HepG2 (cell line): Measurements from ENCODE around the gene YIF1A. TPM values are rescaled to one million over a fixed set of nuclear protein-coding genes. Genes with fewer than 3 reads are reported as not detected.

ENCODE experiments used
- ATAC-seq: fragments of 200-7000 bp; cut with Tn5 transposase; 3 replicates; pipeline ENCODE4 v1.9.1; 2020; ENCODE audit warnings: mild to moderate bottlenecking, moderate library complexity
- BruUV-seq: library from RNA; stranded (reverse); fragments of 400-500 nt; replicated peaks from 2 replicates; lab custom pipeline; 2021; lab: Mats Ljungman, UMichigan
- CTCF ChIA-PET: fragments of 300-600 bp; formaldehyde crosslinking; extraction: SDS; loops from one replicate; lab custom pipeline; 2021; ENCODE audit warnings: low total read pairs, inconsistent platforms, low intra/inter-chr PET ratio; lab: Yijun Ruan, JAX
- POLR2A ChIA-PET: fragments of 350-600 bp; sonication (Branson Sonifier 250); formaldehyde crosslinking; loops from one replicate; lab custom pipeline; 2020; ENCODE audit warnings: antibody characterized with exemption, inconsistent platforms; lab: Yijun Ruan, JAX
- DNase-seq: peaks from one replicate; pipeline ENCODE4 v3.0.0-alpha.2; 2015; ENCODE audit warnings: low spot score
- FAIRE-seq: peaks from 3 replicates; lab custom pipeline; 2011; peaks lifted over from hg19 to GRCh38; lab: Jason Lieb, UNC
- H2AFZ ChIP-seq: one replicate; pipeline ENCODE4 v1.6.1; 2011; ENCODE audit warnings: low read length, inconsistent platforms
- H3K27ac ChIP-seq: fragments of 300-600 bp; 3 replicates; pipeline ENCODE4 v1.8.0; 2011; ENCODE audit warnings: mixed run types, mild to moderate bottlenecking, mixed read lengths, low read length, inconsistent platforms; ENCODE audit not compliant: insufficient read depth; ENCODE audit errors: extremely low read length
- H3K27me3 ChIP-seq, 2 experiments: fragments of 200-600 bp in 1 of 2; 2 replicates in 1 of 2; 3 replicates in 1 of 2; pipeline versions ENCODE4 v1.6.0 to v1.8.0; 2011; ENCODE audit warnings: low read length in 2 of 2, mild to moderate bottlenecking in 2 of 2, moderate library complexity in 2 of 2, inconsistent platforms in 1 of 2; ENCODE audit not compliant: insufficient read depth in 2 of 2, control insufficient read depth in 1 of 2
- H3K36me3 ChIP-seq, 2 experiments: fragments of 200-600 bp in 1 of 2; replicated peaks in 1 of 2; 2 replicates in 1 of 2; 3 replicates in 1 of 2; pipeline versions ENCODE4 v1.5.1 to v1.8.0; 2011; ENCODE audit warnings: low read length in 2 of 2, inconsistent platforms in 1 of 2; ENCODE audit not compliant: insufficient read depth in 2 of 2, control insufficient read depth in 1 of 2
- H3K4me1 ChIP-seq: 2 replicates; pipeline ENCODE4 v1.5.1; 2012; ENCODE audit warnings: low read length, inconsistent platforms; ENCODE audit not compliant: insufficient read depth
- H3K4me2 ChIP-seq: 2 replicates; pipeline ENCODE4 v1.6.0; 2011; ENCODE audit warnings: low read depth, low read length, inconsistent platforms
- H3K4me3 ChIP-seq, 3 experiments: fragments of 200-600 bp in 1 of 3; sonication (generic), shearing (Covaris generic) in 1 of 3; replicated peaks in 1 of 3; 2 replicates each; pipeline ENCODE4 v1.5.1; 2011 to 2016; ENCODE audit warnings: low read length in 3 of 3, inconsistent platforms in 2 of 3, low read depth in 2 of 3, mild to moderate bottlenecking in 2 of 3, control low read depth in 1 of 3, mixed read lengths in 1 of 3; ENCODE audit not compliant: insufficient read depth in 1 of 3
- H3K79me2 ChIP-seq: one replicate; pipeline ENCODE4 v1.6.1; 2011; ENCODE audit warnings: low read length, inconsistent platforms; ENCODE audit not compliant: insufficient read depth
- H3K9ac ChIP-seq: 2 replicates; pipeline ENCODE4 v1.6.0; 2011; ENCODE audit warnings: mild to moderate bottlenecking, low read depth, low read length, inconsistent platforms; ENCODE audit not compliant: insufficient read depth
- H3K9me3 ChIP-seq: 2 replicates; pipeline ENCODE4 v1.5.1; 2012; ENCODE audit warnings: mild to moderate bottlenecking, low read length
- H4K20me1 ChIP-seq: 2 replicates; pipeline ENCODE4 v1.6.0; 2011; ENCODE audit warnings: inconsistent platforms, mild to moderate bottlenecking, low read length, moderate library complexity; ENCODE audit not compliant: insufficient read depth
- KAT2B ChIP-seq: fragments of 150-350 bp; IDR thresholded peaks from 2 replicates; pipeline ENCODE4 v1.6.1; 2014; ENCODE audit warnings: low read depth, low read length, borderline replicate concordance
- MXD4 ChIP-seq: IDR thresholded peaks from 2 replicates; pipeline ENCODE4 v1.6.1; 2016; ENCODE audit warnings: mild to moderate bottlenecking, missing biosample characterization, missing genetic modification reagents
- PTBP1 ChIP-seq: fragments of 200-400 bp; formaldehyde crosslinking; IDR thresholded peaks from 2 replicates; pipeline ENCODE4 v1.6.1; 2018; ENCODE audit warnings: low read length, low read depth; ENCODE audit not compliant: poor library complexity, severe bottlenecking
- RFX1 ChIP-seq: fragments of 450-650 bp; IDR thresholded peaks from 2 replicates; pipeline ENCODE4 v1.6.1; 2017
- SRSF1 ChIP-seq: fragments of 200-400 bp; formaldehyde crosslinking; optimal IDR thresholded peaks from 2 replicates; pipeline ENCODE3; 2017; ENCODE audit warnings: mild to moderate bottlenecking, low read depth, low read length, moderate library complexity
- TBL1XR1 ChIP-seq: fragments of 150-350 bp; IDR thresholded peaks from 2 replicates; pipeline ENCODE4 v1.6.1; 2014; ENCODE audit warnings: borderline replicate concordance, low read length; ENCODE audit not compliant: partially characterized antibody
- TGIF2 ChIP-seq: IDR thresholded peaks from 2 replicates; pipeline ENCODE4 v1.6.1; 2016; ENCODE audit warnings: control low read depth, missing compliant biosample characterization
- THYN1 ChIP-seq: sonication (generic); formaldehyde crosslinking; IDR thresholded peaks from 2 replicates; pipeline ENCODE4 v1.8.1; 2023; ENCODE audit warnings: low read depth, mild to moderate bottlenecking, moderate library complexity, missing genetic modification reagents, borderline replicate concordance
- YEATS2 ChIP-seq: sonication (generic); formaldehyde crosslinking; IDR thresholded peaks from 2 replicates; pipeline ENCODE4 v1.4.0; 2020; ENCODE audit warnings: missing genetic modification reagents, borderline replicate concordance
- ZFP37 ChIP-seq: sonication (generic); formaldehyde crosslinking; IDR thresholded peaks from 2 replicates; pipeline ENCODE4 v1.4.0; 2020; ENCODE audit warnings: missing genetic modification reagents, borderline replicate concordance
- ZNF251 ChIP-seq: sonication (generic); formaldehyde crosslinking; IDR thresholded peaks from 2 replicates; pipeline ENCODE4 v1.9.0; 2021; ENCODE audit warnings: mild to moderate bottlenecking, missing genetic modification reagents
- ZNF674 ChIP-seq: sonication (generic); formaldehyde crosslinking; IDR thresholded peaks from 2 replicates; pipeline ENCODE4 v1.5.0; 2020; ENCODE audit warnings: low read depth, mild to moderate bottlenecking, missing genetic modification reagents
- WGBS: methylation state at CpG from one replicate; pipeline ENCODE4 v1.1.6; 2017; ENCODE audit warnings: low lambda C conversion rate; 5-methylcytosine and 5-hydroxymethylcytosine counted together
- in situ Hi-C: cut with HindIII; loops from 2 replicates; pipeline ENCODE4 v1.10.0; 2017; ENCODE audit warnings: low pct_unique_long_range_greater_than_20kb; ENCODE audit not compliant: extremely low pct_ligation_motif_present
- intact Hi-C: fragments of 100-400 bp; cut with micrococcal nuclease; formaldehyde crosslinking; loops from one replicate; pipeline ENCODE4 v1.10.0; 2022; ENCODE audit not compliant: unreplicated experiment
- polyA plus RNA-seq, 8 experiments: library from polyadenylated mRNA; depleted of rRNA in 3 of 8; stranded (reverse) in 7 of 8; unstranded in 1 of 8; fragments of >200 nt; fragmentation: Illumina TruSeq in 4 of 8; extraction: Trizol in 4 of 8; gene quantifications; 2 replicates each; pipeline versions ENCODE4 v1.2.1 to v1.2.3, GENCODE V29; 2011 to 2016; ENCODE audit warnings: low read depth in 4 of 8, missing spikeins in 1 of 8, mixed read lengths in 1 of 8; ENCODE audit not compliant: insufficient read depth in 1 of 8
- total RNA-seq, 5 experiments: library from RNA; depleted of rRNA; stranded (reverse); fragments of >200 nt; fragmentation: Illumina TruSeq; extraction: Trizol; gene quantifications; 2 replicates each; pipeline ENCODE4 v1.2.3, GENCODE V29; 2016; ENCODE audit warnings: low read depth in 1 of 5
- TF ChIP-seq, protein P1 (sequence below): sonication (generic); formaldehyde crosslinking; IDR thresholded peaks from 2 replicates; pipeline ENCODE4 v1.5.1; 2020; ENCODE audit warnings: missing genetic modification reagents, mild to moderate bottlenecking, borderline replicate concordance
- TF ChIP-seq, protein P2 (sequence below): IDR thresholded peaks from 2 replicates; pipeline ENCODE4 v1.6.1; 2012; ENCODE audit warnings: low read depth, low read length, improper control_type of control experiment
- TF ChIP-seq, protein P3 (sequence below): sonication (generic); formaldehyde crosslinking; IDR thresholded peaks from 2 replicates; pipeline ENCODE4 v1.5.1; 2020; ENCODE audit warnings: mild to moderate bottlenecking, missing genetic modification reagents
- TF ChIP-seq, protein P4 (sequence below): sonication (generic); formaldehyde crosslinking; IDR thresholded peaks from 2 replicates; pipeline ENCODE4 v1.4.0; 2020; ENCODE audit warnings: missing genetic modification reagents

The YIF1A gene
- total and polyA plus RNA-seq, 2 of the 13 experiments (the other 11 are each of a cell fraction or from before 2014, with no cell fraction given): 133 to 145 TPM

DNA sequence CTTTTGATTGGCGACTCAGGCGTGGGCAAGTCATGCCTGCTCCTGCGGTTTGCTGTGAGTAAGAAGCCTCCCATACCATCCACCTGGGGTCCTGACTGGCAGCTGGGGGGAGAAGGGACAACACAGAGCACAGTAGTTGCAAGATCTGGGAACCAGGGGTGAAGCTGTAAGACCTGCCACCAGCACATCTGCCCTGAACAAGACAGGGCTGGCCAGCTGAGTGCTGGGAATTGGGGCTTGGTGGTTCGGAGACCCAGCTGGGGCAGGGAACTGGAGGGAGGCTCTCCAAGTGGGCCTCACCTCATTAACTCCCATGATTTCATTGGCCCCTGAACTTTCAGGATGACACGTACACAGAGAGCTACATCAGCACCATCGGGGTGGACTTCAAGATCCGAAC is 17.1 kb downstream of the YIF1A start:
- no peak overlapping the region for H3K4me3 ChIP-seq
- in situ Hi-C loops: no loop called here
- H3K9me3 ChIP-seq: no peaks in the 10 kb centered on the region
- no peak for FAIRE-seq
- H3K9ac ChIP-seq: no peak overlapping the region
- CTCF ChIA-PET: no interaction called here
- no peak overlapping the region for H3K27ac ChIP-seq
- POLR2A ChIA-PET: interaction anchor here (1.7 kb wide), 1 partner anchor 17 kb away, joined by 3 read pairs; the partner anchor contains the start of gene YIF1A
- H3K4me1 ChIP-seq: peaks cover 13% of the 10 kb centered on the region
- no TSS peak for BruUV-seq
- peaks cover 8% of the 10 kb centered on the region for H4K20me1 ChIP-seq
- H3K79me2 ChIP-seq: peaks cover 24% of the 10 kb centered on the region
- H3K4me2 ChIP-seq: no peak overlapping the region
- intact Hi-C loops: no loop called here
- WGBS: 92% methylated on average over 6 of the region's 7 CpGs
- peaks cover 25 to 38% of the 10 kb centered on the region in 2 experiments for H3K36me3 ChIP-seq
- TF ChIP-seq PTBP1 (no peak), ZFP37 (CRISPR knock-in tag) (no peak), THYN1 (CRISPR knock-in tag) (no peak), ZNF674 (CRISPR knock-in tag) (no peak), TBL1XR1 (no peak), MXD4 (CRISPR knock-in tag) (no peak), SRSF1 (no peak), TGIF2 (CRISPR knock-in tag) (no peak), YEATS2 (CRISPR knock-in tag) (no peak), RFX1 (no peak), ZNF251 (CRISPR knock-in tag) (no peak), KAT2B (no peak)
- TF ChIP-seq, protein P1, sequence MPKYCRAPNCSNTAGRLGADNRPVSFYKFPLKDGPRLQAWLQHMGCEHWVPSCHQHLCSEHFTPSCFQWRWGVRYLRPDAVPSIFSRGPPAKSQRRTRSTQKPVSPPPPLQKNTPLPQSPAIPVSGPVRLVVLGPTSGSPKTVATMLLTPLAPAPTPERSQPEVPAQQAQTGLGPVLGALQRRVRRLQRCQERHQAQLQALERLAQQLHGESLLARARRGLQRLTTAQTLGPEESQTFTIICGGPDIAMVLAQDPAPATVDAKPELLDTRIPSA (CRISPR knock-in tag): no peak
- TF ChIP-seq, protein P2, sequence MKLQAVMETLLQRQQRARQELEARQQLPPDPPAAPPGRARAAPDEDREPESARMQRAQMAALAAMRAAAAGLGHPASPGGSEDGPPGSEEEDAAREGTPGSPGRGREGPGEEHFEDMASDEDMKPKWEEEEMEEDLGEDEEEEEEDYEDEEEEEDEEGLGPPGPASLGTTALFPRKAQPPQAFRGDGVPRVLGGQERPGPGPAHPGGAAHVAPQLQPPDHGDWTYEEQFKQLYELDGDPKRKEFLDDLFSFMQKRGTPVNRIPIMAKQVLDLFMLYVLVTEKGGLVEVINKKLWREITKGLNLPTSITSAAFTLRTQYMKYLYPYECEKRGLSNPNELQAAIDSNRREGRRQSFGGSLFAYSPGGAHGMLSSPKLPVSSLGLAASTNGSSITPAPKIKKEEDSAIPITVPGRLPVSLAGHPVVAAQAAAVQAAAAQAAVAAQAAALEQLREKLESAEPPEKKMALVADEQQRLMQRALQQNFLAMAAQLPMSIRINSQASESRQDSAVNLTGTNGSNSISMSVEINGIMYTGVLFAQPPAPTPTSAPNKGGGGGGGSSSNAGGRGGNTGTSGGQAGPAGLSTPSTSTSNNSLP: no peak
- TF ChIP-seq, protein P3, sequence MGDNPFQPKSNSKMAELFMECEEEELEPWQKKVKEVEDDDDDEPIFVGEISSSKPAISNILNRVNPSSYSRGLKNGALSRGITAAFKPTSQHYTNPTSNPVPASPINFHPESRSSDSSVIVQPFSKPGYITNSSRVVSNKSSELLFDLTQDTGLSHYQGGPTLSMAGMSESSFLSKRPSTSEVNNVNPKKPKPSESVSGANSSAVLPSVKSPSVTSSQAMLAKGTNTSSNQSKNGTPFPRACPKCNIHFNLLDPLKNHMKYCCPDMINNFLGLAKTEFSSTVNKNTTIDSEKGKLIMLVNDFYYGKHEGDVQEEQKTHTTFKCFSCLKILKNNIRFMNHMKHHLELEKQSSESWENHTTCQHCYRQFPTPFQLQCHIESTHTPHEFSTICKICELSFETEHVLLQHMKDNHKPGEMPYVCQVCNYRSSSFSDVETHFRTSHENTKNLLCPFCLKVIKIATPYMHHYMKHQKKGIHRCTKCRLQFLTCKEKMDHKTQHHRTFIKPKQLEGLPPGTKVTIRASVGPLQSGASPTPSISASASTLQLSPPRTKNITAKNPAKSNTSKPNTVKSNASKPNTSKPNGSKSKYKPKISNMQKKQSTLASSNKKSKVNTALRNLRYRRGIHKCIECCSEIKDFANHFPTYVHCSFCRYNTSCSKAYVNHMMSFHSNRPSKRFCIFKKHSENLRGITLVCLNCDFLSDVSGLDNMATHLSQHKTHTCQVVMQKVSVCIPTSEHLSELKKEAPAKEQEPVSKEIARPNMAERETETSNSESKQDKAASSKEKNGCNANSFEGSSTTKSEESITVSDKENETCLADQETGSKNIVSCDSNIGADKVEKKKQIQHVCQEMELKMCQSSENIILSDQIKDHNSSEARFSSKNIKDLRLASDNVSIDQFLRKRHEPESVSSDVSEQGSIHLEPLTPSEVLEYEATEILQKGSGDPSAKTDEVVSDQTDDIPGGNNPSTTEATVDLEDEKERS (CRISPR knock-in tag): no peak
- TF ChIP-seq, protein P4, sequence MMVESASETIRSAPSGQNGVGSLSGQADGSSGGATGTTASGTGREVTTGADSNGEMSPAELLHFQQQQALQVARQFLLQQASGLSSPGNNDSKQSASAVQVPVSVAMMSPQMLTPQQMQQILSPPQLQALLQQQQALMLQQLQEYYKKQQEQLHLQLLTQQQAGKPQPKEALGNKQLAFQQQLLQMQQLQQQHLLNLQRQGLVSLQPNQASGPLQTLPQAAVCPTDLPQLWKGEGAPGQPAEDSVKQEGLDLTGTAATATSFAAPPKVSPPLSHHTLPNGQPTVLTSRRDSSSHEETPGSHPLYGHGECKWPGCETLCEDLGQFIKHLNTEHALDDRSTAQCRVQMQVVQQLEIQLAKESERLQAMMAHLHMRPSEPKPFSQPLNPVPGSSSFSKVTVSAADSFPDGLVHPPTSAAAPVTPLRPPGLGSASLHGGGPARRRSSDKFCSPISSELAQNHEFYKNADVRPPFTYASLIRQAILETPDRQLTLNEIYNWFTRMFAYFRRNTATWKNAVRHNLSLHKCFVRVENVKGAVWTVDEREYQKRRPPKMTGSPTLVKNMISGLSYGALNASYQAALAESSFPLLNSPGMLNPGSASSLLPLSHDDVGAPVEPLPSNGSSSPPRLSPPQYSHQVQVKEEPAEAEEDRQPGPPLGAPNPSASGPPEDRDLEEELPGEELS (CRISPR knock-in tag): no peak
- H3K27me3 ChIP-seq: no peaks in the 10 kb centered on the region; a peak in 1 of 5 replicates
- ATAC-seq: no peak
- no peak overlapping the region for H2AFZ ChIP-seq
- no peak for DNase-seq
